Ovary (tissue), 3 donors: ENCODE data around the gene CAMTA1.

Source experiments
- CTCF ChIP-seq, 3 donors: fragments of 450-650 bp in 2 of 3; fragments of 200-600 bp in 1 of 3; IDR thresholded peaks; one replicate each; pipeline versions ENCODE4 v1.5.1 to v1.8.0; 2016 to 2022; ENCODE audit warnings: antibody characterized with exemption in 3 of 3, mild to moderate bottlenecking in 1 of 3
- EP300 ChIP-seq: sonication (generic); formaldehyde crosslinking; IDR thresholded peaks from one replicate; pipeline ENCODE4 v1.6.1; 2017; ENCODE audit warnings: antibody characterized with exemption
- POLR2A ChIP-seq: fragments of 450-650 bp; IDR thresholded peaks from one replicate; pipeline ENCODE4 v1.6.1; 2017; ENCODE audit warnings: antibody characterized with exemption, mild to moderate bottlenecking, moderate library complexity
- donor health status: DM: no; HTN: no; CAD: no.

GRCh38 chr1:7425771-7426170, 640.5 kb downstream of the CAMTA1 start:
- TF ChIP-seq EP300 (no peak), CTCF (IDR thresholded peaks at IDR 0.05) (no peak), POLR2A (no peak)
